Hepatocyte (in vitro differentiated cells): Measurements from ENCODE around the gene BSDC1. TPM values are rescaled to one million over a fixed set of nuclear protein-coding genes. Genes with fewer than 3 reads are reported as not detected.

Source experiments
- DNase-seq: peaks from one replicate; pipeline ENCODE4 v3.0.0-alpha.2; 2016; ENCODE audit warnings: low spot score
- H2AFZ ChIP-seq: fragments of 200-600 bp; sonication (generic); 2 replicates; pipeline ENCODE4 v1.6.0; 2016; ENCODE audit warnings: antibody characterized with exemption, mild to moderate bottlenecking
- H3K27ac ChIP-seq: fragments of 200-600 bp; sonication (generic); 2 replicates; pipeline ENCODE4 v1.5.1; 2016; ENCODE audit warnings: mild to moderate bottlenecking
- H3K27me3 ChIP-seq: fragments of 200-600 bp; sonication (generic); 2 replicates; pipeline ENCODE4 v1.6.1; 2016
- H3K36me3 ChIP-seq: fragments of 200-600 bp; sonication (generic); replicated peaks from 2 replicates; pipeline ENCODE4 v1.5.1; 2016; ENCODE audit warnings: low read depth; ENCODE audit not compliant: insufficient read depth
- H3K4me1 ChIP-seq: fragments of 200-600 bp; sonication (generic); 2 replicates; pipeline ENCODE4 v1.5.1; 2016; ENCODE audit warnings: mild to moderate bottlenecking, moderate library complexity; ENCODE audit not compliant: insufficient read depth
- H3K4me2 ChIP-seq: fragments of 200-600 bp; sonication (generic); 2 replicates; pipeline ENCODE4 v1.6.0; 2016
- H3K4me3 ChIP-seq: fragments of 200-600 bp; sonication (generic); 2 replicates; pipeline ENCODE4 v1.5.1; 2016; ENCODE audit warnings: mild to moderate bottlenecking
- H3K79me2 ChIP-seq: fragments of 200-600 bp; sonication (generic); 2 replicates; pipeline ENCODE4 v1.6.0; 2017; ENCODE audit warnings: mild to moderate bottlenecking
- H3K9me2 ChIP-seq: fragments of 200-600 bp; sonication (generic); replicated peaks from 2 replicates; pipeline ENCODE4 v1.6.0; 2017; ENCODE audit warnings: mild to moderate bottlenecking; ENCODE audit not compliant: insufficient read depth
- H3K9me3 ChIP-seq: fragments of 200-600 bp; sonication (generic); 2 replicates; pipeline ENCODE4 v1.5.1; 2016; ENCODE audit warnings: low read depth, mild to moderate bottlenecking
- H4K20me1 ChIP-seq: fragments of 200-600 bp; sonication (generic); 2 replicates; pipeline ENCODE4 v1.6.0; 2016; ENCODE audit warnings: mild to moderate bottlenecking; ENCODE audit not compliant: insufficient read depth, poor library complexity, severe bottlenecking
- EZH2 ChIP-seq: fragments of 200-600 bp; sonication (generic); IDR thresholded peaks from 2 replicates; pipeline ENCODE4 v1.6.1; 2016; ENCODE audit warnings: antibody characterized with exemption, mild to moderate bottlenecking, borderline replicate concordance
- EZH2phosphoT487 ChIP-seq: fragments of 200-600 bp; sonication (generic); IDR thresholded peaks from one replicate; pipeline ENCODE4 v1.6.1; 2018; ENCODE audit warnings: antibody characterized with exemption, mild to moderate bottlenecking, low read depth, moderate library complexity; ENCODE audit not compliant: unreplicated experiment, severe bottlenecking
- WGBS: methylation state at CpG from one replicate; pipeline ENCODE4 v1.1.6; 2016; ENCODE audit warnings: low lambda C conversion rate; ENCODE audit errors: missing lambda C conversion rate; 5-methylcytosine and 5-hydroxymethylcytosine counted together
- polyA plus RNA-seq: library from polyadenylated mRNA; unstranded; fragments of >200 nt; fragmentation: Nextera tagmentation; extraction: Ambion mirVana; gene quantifications from 2 replicates; pipeline ENCODE4 v1.2.1, GENCODE V29; 2016
- total RNA-seq: library from RNA; depleted of rRNA; stranded (reverse); fragments of >200 nt; gene quantifications from 2 replicates; pipeline ENCODE4 v1.2.3, GENCODE V29; 2014
- TF ChIP-seq, protein P1 (sequence below): fragments of 200-600 bp; sonication (generic); IDR thresholded peaks from 2 replicates; pipeline ENCODE4 v1.5.1; 2016; ENCODE audit warnings: antibody characterized with exemption, mild to moderate bottlenecking; ENCODE audit not compliant: poor library complexity

The BSDC1 gene
- total and polyA plus RNA-seq, 2 experiments from 2014 or later = 56.2 to 80.5 TPM

- Histone ChIP-seq H3K4me3 (no peak overlapping the region), H3K4me1 (peaks cover under 1% of the 10 kb centered on the region), H3K27me3 (no peaks in the 10 kb centered on the region), H3K4me2 (no peak overlapping the region), H4K20me1 (no peaks in the 10 kb centered on the region), H3K27ac (no peak overlapping the region), H3K9me3 (no peaks in the 10 kb centered on the region), H3K36me3 (no peaks in the 10 kb centered on the region), H3K79me2 (peaks cover 61% of the 10 kb centered on the region), H2AFZ (no peak overlapping the region), H3K9me2 (no peaks in the 10 kb centered on the region)
- DNase-seq = no peak
- WGBS = 88% methylated on average over 3 of the region's 3 CpGs
- TF ChIP-seq EZH2phosphoT487 (no peak), EZH2 (no peak)
- TF ChIP-seq, protein P1, sequence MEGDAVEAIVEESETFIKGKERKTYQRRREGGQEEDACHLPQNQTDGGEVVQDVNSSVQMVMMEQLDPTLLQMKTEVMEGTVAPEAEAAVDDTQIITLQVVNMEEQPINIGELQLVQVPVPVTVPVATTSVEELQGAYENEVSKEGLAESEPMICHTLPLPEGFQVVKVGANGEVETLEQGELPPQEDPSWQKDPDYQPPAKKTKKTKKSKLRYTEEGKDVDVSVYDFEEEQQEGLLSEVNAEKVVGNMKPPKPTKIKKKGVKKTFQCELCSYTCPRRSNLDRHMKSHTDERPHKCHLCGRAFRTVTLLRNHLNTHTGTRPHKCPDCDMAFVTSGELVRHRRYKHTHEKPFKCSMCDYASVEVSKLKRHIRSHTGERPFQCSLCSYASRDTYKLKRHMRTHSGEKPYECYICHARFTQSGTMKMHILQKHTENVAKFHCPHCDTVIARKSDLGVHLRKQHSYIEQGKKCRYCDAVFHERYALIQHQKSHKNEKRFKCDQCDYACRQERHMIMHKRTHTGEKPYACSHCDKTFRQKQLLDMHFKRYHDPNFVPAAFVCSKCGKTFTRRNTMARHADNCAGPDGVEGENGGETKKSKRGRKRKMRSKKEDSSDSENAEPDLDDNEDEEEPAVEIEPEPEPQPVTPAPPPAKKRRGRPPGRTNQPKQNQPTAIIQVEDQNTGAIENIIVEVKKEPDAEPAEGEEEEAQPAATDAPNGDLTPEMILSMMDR = no peak
These were observed 77.4 kb downstream of the BSDC1 start for GRCh38 chr1:32316903-32317277.

Other genes starting within 250 kb of the BSDC1 start
- 50.5 and 52.7 TPM in 2 replicates for gene TXLNA, start 214.8 kb downstream of the BSDC1 start, total RNA-seq
- 37.1 and 41.2 TPM in 2 replicates for gene TXLNA, start 214.8 kb downstream of the BSDC1 start, polyA plus RNA-seq
- gene CCDC28B, start 193.8 kb downstream of the BSDC1 start, total RNA-seq = 12.9 and 15.8 TPM in 2 replicates
- 28.5 and 29.5 TPM in 2 replicates for gene CCDC28B, start 193.8 kb downstream of the BSDC1 start, polyA plus RNA-seq
- gene IQCC, start 188.8 kb downstream of the BSDC1 start, total RNA-seq = 1.5 and 1.9 TPM in 2 replicates
- 1.5 and 3.4 TPM in 2 replicates for gene IQCC, start 188.8 kb downstream of the BSDC1 start, polyA plus RNA-seq
- gene DCDC2B, start 185.4 kb downstream of the BSDC1 start, total RNA-seq = not detected in 2 replicates
- gene DCDC2B, start 185.4 kb downstream of the BSDC1 start, polyA plus RNA-seq = 0.17 and 0.96 TPM in 2 replicates
- gene TMEM234, start 172.1 kb downstream of the BSDC1 start, total RNA-seq = 11.9 and 14.8 TPM in 2 replicates
- 27.4 and 38.6 TPM in 2 replicates for gene TMEM234, start 172.1 kb downstream of the BSDC1 start, polyA plus RNA-seq
- 207 and 227 TPM in 2 replicates for gene EIF3I, start 172.0 kb downstream of the BSDC1 start, total RNA-seq
- 177 and 183 TPM in 2 replicates for gene EIF3I, start 172.0 kb downstream of the BSDC1 start, polyA plus RNA-seq
- 0.16 and 0.53 TPM in 2 replicates for gene FAM167B, start 147.2 kb downstream of the BSDC1 start, total RNA-seq
- 0.75 TPM in 1 of 2 replicates, not detected in the other for gene FAM167B, start 147.2 kb downstream of the BSDC1 start, polyA plus RNA-seq
- gene LCK, start 143.2 kb downstream of the BSDC1 start, total RNA-seq = 0.40 and 0.68 TPM in 2 replicates
- 0.79 and 0.94 TPM in 2 replicates for gene LCK, start 143.2 kb downstream of the BSDC1 start, polyA plus RNA-seq
- gene HDAC1, start 102.4 kb downstream of the BSDC1 start, total RNA-seq = 94.6 and 95.8 TPM in 2 replicates
- 108 and 117 TPM in 2 replicates for gene HDAC1, start 102.4 kb downstream of the BSDC1 start, polyA plus RNA-seq
- gene MARCKSL1, start 58.2 kb downstream of the BSDC1 start, total RNA-seq = 143 and 149 TPM in 2 replicates
- 346 and 358 TPM in 2 replicates for gene MARCKSL1, start 58.2 kb downstream of the BSDC1 start, polyA plus RNA-seq
- 4.2 and 5.4 TPM in 2 replicates for gene FAM229A, start 32.0 kb downstream of the BSDC1 start, total RNA-seq
- 3.4 and 5.2 TPM in 2 replicates for gene FAM229A, start 32.0 kb downstream of the BSDC1 start, polyA plus RNA-seq
- gene TSSK3, start 31.9 kb downstream of the BSDC1 start, total RNA-seq = 1.4 TPM in 1 of 2 replicates, not detected in the other
- 1.4 and 1.5 TPM in 2 replicates for gene TSSK3, start 31.9 kb downstream of the BSDC1 start, polyA plus RNA-seq
- gene ZBTB8B, start 70.6 kb upstream of the BSDC1 start, total RNA-seq = 0.36 and 0.90 TPM in 2 replicates
- gene ZBTB8B, start 70.6 kb upstream of the BSDC1 start, polyA plus RNA-seq = 0.22 and 0.28 TPM in 2 replicates
- 5.1 and 5.7 TPM in 2 replicates for gene ZBTB8A, start 145.0 kb upstream of the BSDC1 start, total RNA-seq
- gene ZBTB8A, start 145.0 kb upstream of the BSDC1 start, polyA plus RNA-seq = 3.0 and 3.7 TPM in 2 replicates